ENCODE measurements around the gene CLUH.
A peak's percentile ranks its signal among the peaks of the same experiment; 100 is the strongest.

GRCh38 chr17:2724784-2725164 lies 13.2 kb upstream of the CLUH start:
- peak in 2 of 4 donors; percentile 21 to 25 for TF ChIP-seq CTCF (IDR thresholded peaks at IDR 0.05)
- no peak for TF ChIP-seq POLR2A (IDR thresholded peaks at IDR 0.05)

Measured in right lobe of liver (tissue), 4 donors.